Kidney (tissue), 14 donors: ENCODE results near the gene TBC1D1. TPM values are rescaled to one million over a fixed set of nuclear protein-coding genes. Genes with fewer than 3 reads are reported as not detected.

Experiments
- DNase-seq, 5 donors: peaks; one replicate each; pipeline ENCODE4 v3.0.0-alpha.2; 2013 to 2020
- FAIRE-seq: peaks from 2 replicates; lab custom pipeline; 2012; peaks lifted over from hg19 to GRCh38; lab: Jason Lieb, UNC
- H3K27ac ChIP-seq, 2 donors: one replicate each; pipeline ENCODE4 v1.7.0; 2013; ENCODE audit warnings: low read depth in 2 of 2, low read length in 2 of 2, inconsistent platforms in 1 of 2
- H3K27me3 ChIP-seq: one replicate; pipeline ENCODE4 v1.7.1; 2013; ENCODE audit warnings: low read length, inconsistent platforms; ENCODE audit not compliant: control insufficient read depth, insufficient read depth
- H3K36me3 ChIP-seq, 3 donors: one replicate each; pipeline versions ENCODE4 v1.7.0 to v1.7.1; 2013; ENCODE audit warnings: low read length in 3 of 3, control low read depth in 1 of 3, inconsistent platforms in 1 of 3; ENCODE audit not compliant: insufficient read depth in 3 of 3, control insufficient read depth in 2 of 3
- H3K4me1 ChIP-seq, 3 donors: one replicate each; pipeline versions ENCODE4 v1.7.0 to v1.7.1; 2013; ENCODE audit warnings: low read length in 3 of 3, inconsistent platforms in 1 of 3, low read depth in 1 of 3; ENCODE audit not compliant: control insufficient read depth in 2 of 3, insufficient read depth in 2 of 3
- H3K4me3 ChIP-seq, 3 donors: one replicate each; pipeline versions ENCODE4 v1.7.0 to v1.8.1; 2013; ENCODE audit warnings: low read length in 3 of 3, control low read depth in 1 of 3, inconsistent platforms in 1 of 3
- H3K9ac ChIP-seq, 3 donors: one replicate each; pipeline versions ENCODE4 v1.7.0 to v1.7.1; 2013; ENCODE audit warnings: low read length in 3 of 3, control low read depth in 1 of 3, inconsistent platforms in 1 of 3
- H3K9me3 ChIP-seq, 3 donors: one replicate each; pipeline versions ENCODE4 v1.7.0 to v1.7.1; 2013; ENCODE audit warnings: low read length in 3 of 3, control low read depth in 1 of 3, inconsistent platforms in 1 of 3; ENCODE audit not compliant: control insufficient read depth in 2 of 3, insufficient read depth in 1 of 3
- CTCF ChIP-seq: IDR thresholded peaks from 3 replicates; pipeline ENCODE4 v1.5.1; 2012; ENCODE audit warnings: mild to moderate bottlenecking, moderate library complexity, borderline replicate concordance; ENCODE audit not compliant: insufficient read depth; ENCODE audit errors: extremely low read depth
- intact Hi-C: fragments of 100-400 bp; cut with DNase I; formaldehyde crosslinking; loops from one replicate; pipeline ENCODE4 v1.11.1; 2022
- polyA plus RNA-seq: library from polyadenylated mRNA; stranded (reverse); fragments of 350-450 nt; fragmentation: Illumina TruSeq; extraction: RNeasy Lipid Tissue Mini Kit (QIAGEN cat#74804); gene quantifications from one replicate; pipeline ENCODE4 v1.2.3, GENCODE V29; 2014; ENCODE audit warnings: low read depth, low replicate concordance; ENCODE audit not compliant: insufficient read depth
- total RNA-seq: library from RNA; stranded (reverse); fragmentation: NEBNext Ultra II Directional; extraction: Animal tissue kit (Norgen Biotek cat#: 25700); gene quantifications from one replicate; pipeline ENCODE4 v1.2.1, GENCODE V29; 2021
- donor health status: control.
- donor health status: control.
- donor health status: control.
- donor health status: control.
- donor health status: control.
- donor health status: DM: yes; HTN: yes; CAD: no.
- donor health status: Normal renal cell carcinoma (clear cell type).

The TBC1D1 gene
- total and polyA plus RNA-seq, 2 donors from 2014 or later: 170 to 182 TPM

GRCh38 chr4:38085751-38086150 is 194.9 kb downstream of the TBC1D1 start:
- Histone ChIP-seq H3K9me3 (no peaks in the 10 kb centered on the region), H3K4me1 (peaks cover 4 to 21% (median 7%) of the 10 kb centered on the region in 3 donors), H3K27me3 (no peaks in the 10 kb centered on the region), H3K36me3 (peaks cover 0 to 6% (median 1%) of the 10 kb centered on the region in 3 donors), H3K9ac (no peak overlapping the region), H3K4me3 (no peak overlapping the region), H3K27ac (no peak overlapping the region)
- FAIRE-seq (no peak), DNase-seq (no peak)
- TF ChIP-seq CTCF: no peak
- intact Hi-C loops: no loop called here

- no peak overlapping the region for H3K9ac ChIP-seq
- DNase-seq (peak in 1 of 5 donors; percentile 26), FAIRE-seq (no peak)
- intact Hi-C loops: no loop called here
- H3K9me3 ChIP-seq: no peaks in the 10 kb centered on the region
- no peak overlapping the region for H3K4me3 ChIP-seq
- no peak overlapping the region for H3K27ac ChIP-seq
- H3K4me1 ChIP-seq: peaks cover 4 to 21% (median 7%) of the 10 kb centered on the region in 3 donors
- no peak for TF ChIP-seq CTCF
- H3K36me3 ChIP-seq: peaks cover 0 to 8% (median 7%) of the 10 kb centered on the region in 3 donors
- no peaks in the 10 kb centered on the region for H3K27me3 ChIP-seq
Measured at GRCh38 chr4:38086151-38086848, 195.4 kb downstream of the TBC1D1 start.

- H3K4me1 ChIP-seq: peaks cover 4 to 18% (median 4%) of the 10 kb centered on the region in 3 donors
- intact Hi-C loops: no loop called here
Measured at GRCh38 chr4:38086849-38087226, 196.0 kb downstream of the TBC1D1 start.

More at GRCh38 chr4:38086849-38087226, 196.0 kb downstream of the TBC1D1 start:
- TF ChIP-seq CTCF: no peak
- H3K9me3 ChIP-seq: no peaks in the 10 kb centered on the region
- H3K27me3 ChIP-seq: no peaks in the 10 kb centered on the region
- peaks cover 0 to 8% (median 8%) of the 10 kb centered on the region in 3 donors for H3K36me3 ChIP-seq
- DNase-seq: no peak
- H3K4me3 ChIP-seq: no peak overlapping the region
- H3K27ac ChIP-seq: no peak overlapping the region
- no peak overlapping the region for H3K9ac ChIP-seq
- no peak for FAIRE-seq
